ENCODE data around the gene PPP2CA.

The PPP2CA gene

DNA sequence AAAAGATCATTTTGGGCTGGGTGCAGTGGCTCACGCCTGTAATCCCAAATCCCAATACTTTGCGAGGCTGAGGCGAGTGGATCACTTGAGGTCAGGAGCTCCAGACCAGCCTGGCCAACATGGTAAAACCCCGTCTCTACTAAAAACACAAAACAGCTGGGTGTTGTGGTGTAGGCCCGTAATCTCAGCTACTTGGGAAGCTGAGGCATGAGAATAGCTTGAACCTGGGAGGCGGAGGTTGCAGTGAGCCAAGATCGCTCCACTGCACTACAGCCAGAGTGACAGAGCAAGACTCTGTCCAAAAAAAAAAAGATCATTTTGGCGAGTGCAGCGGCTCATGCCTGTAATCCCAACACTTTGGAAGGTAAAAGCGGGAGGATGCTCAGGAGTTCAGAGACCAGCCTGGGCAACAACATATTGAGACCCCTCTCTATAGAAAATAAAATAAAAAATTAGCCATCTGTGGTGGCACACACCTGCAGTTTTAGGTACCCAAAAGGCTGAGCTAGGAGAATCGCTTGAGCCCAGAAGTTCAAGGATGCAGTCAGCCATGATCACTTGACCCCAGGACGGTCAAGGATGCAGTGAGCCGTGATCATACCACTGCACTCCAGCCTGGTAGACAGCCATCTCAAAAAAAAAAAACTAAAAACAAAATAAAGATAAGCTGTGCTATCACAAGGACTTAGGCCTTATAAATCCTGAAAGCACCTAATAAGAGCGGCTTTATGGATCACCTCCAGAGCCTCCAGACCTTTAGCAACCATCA is 16.2 kb downstream of the PPP2CA start:
- Histone ChIP-seq H3K27me3 (no peaks in the 10 kb centered on the region), H3K36me3 (peaks cover 43 to 88% (median 70%) of the 10 kb centered on the region in 11 experiments), H3K9me3 (replicated peaks in 1 of 11) (peaks cover 11 to 28% (median 26%) of the 10 kb centered on the region in 11 experiments), H3K4me1 (peaks cover 0 to 44% (median 0%) of the 10 kb centered on the region in 10 experiments; a peak in 3 of 20 replicates), H4K20me1 (peaks cover 93 to 100% (median 96%) of the 10 kb centered on the region in 11 experiments), H3K27ac (no peak overlapping the region), H3K4me3 (no peak overlapping the region), H3K9ac (no peak overlapping the region), H3K4me2 (no peak overlapping the region)
- no peak for TF ChIP-seq Cebpa-rat (IDR thresholded peaks at IDR 0.05)

DNA sequence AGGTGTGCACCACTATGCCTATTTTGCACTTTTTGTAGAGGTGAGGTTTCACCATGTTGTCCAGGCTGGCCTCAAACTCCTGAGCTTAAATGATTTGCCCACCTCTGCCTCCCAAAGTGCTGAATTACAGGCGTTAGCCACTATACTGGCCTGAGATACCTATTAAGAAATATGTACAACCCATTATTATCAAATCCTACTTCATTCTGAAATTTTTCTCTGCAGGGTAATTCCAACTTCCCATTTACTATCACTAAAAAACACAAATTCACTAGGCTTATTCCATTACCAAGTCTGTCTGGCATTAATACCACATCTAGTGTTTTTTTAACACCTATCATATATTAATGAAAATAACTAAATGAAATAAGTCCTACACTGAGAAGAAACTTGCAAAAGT is 18.2 kb downstream of the PPP2CA start:
- H3K27me3 ChIP-seq = no peaks in the 10 kb centered on the region
- peaks cover 0 to 41% (median 0%) of the 10 kb centered on the region in 10 experiments; a peak in 3 of 20 replicates for H3K4me1 ChIP-seq
- H3K27ac ChIP-seq = no peak overlapping the region
- H3K4me3 ChIP-seq = no peak overlapping the region
- no peak overlapping the region for H3K4me2 ChIP-seq
- H4K20me1 ChIP-seq = peaks cover 97 to 100% (median 100%) of the 10 kb centered on the region in 11 experiments
- H3K9me3 ChIP-seq (replicated peaks in 1 of 11) = peaks cover 0 to 10% (median 7%) of the 10 kb centered on the region in 11 experiments; a peak in 17 of 22 replicates
- H3K9ac ChIP-seq = no peak overlapping the region
- peaks cover 49 to 88% (median 74%) of the 10 kb centered on the region in 11 experiments for H3K36me3 ChIP-seq
- TF ChIP-seq Cebpa-rat (IDR thresholded peaks at IDR 0.05) = no peak

DNA sequence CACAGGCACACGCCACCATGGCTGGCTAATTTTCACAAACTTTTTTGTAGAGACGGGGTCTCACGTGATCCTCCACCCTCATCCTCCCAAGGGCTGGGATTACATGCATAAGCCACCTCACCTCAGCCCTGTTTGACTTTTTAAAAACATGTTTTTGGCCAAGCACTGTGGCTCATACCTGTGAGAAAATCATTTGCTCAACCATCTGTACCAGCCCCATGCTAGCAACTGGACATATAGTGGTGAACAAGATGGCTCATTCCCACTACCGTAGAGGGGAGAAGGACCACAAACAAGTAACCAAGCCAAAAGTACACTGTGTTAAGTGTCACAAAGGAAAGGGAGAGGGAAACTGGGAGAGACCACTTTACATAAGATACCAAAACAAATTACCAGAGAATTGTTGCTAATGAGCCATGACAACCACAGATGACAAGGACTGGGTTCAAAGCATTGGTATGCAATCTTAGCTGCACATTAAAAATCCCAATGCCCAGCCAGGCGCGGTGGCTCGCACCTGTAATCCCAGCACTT is 19.2 kb downstream of the PPP2CA start:
- H3K27ac ChIP-seq = no peak overlapping the region
- peaks cover 97 to 100% (median 100%) of the 10 kb centered on the region in 11 experiments for H4K20me1 ChIP-seq

DNA sequence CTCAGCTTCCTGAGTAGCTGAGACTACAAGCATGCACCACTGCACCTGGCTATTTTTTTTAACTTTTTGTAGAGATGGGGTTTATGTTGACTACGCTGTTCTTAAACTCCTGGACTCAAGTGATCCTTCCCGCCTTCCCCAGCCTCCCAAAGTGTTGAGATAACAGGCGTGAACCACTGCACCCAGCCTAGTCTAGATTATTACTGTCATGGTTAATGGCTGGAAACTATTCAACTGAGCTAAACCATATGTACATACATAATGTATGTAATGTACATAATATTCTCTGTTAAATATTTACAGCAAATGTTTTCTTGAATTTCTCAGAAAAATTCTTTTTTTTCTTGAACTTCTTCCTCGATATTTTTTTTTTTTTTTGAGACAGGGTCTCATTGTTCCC is 21.3 kb downstream of the PPP2CA start:
- H3K36me3 ChIP-seq = peaks cover 73 to 92% (median 82%) of the 10 kb centered on the region in 11 experiments
- no peak overlapping the region for H3K27ac ChIP-seq
- H4K20me1 ChIP-seq = peaks cover 86 to 100% (median 100%) of the 10 kb centered on the region in 11 experiments
- H3K4me3 ChIP-seq = no peak overlapping the region
- H3K27me3 ChIP-seq = no peaks in the 10 kb centered on the region
- no peak overlapping the region for H3K9ac ChIP-seq
- no peaks in the 10 kb centered on the region for H3K9me3 ChIP-seq (replicated peaks in 1 of 11)
- H3K4me1 ChIP-seq = peaks cover 0 to 19% (median 0%) of the 10 kb centered on the region in 10 experiments; a peak in 2 of 20 replicates
- TF ChIP-seq Cebpa-rat (IDR thresholded peaks at IDR 0.05) = no peak
- H3K4me2 ChIP-seq = no peak overlapping the region

More for the DNA sequence above, 19.2 kb downstream of the PPP2CA start:
- Histone ChIP-seq H3K9me3 (replicated peaks in 1 of 11) (0 out of 22 replicates have a peak, but pooled peaks cover 0 to under 1% (median 0%) of the 10 kb centered on the region in 11 experiments), H3K27me3 (no peaks in the 10 kb centered on the region), H3K4me1 (peaks cover 0 to 34% (median 0%) of the 10 kb centered on the region in 10 experiments; a peak in 3 of 20 replicates), H3K36me3 (peaks cover 52 to 88% (median 74%) of the 10 kb centered on the region in 11 experiments), H3K9ac (no peak overlapping the region), H3K4me2 (no peak overlapping the region), H3K4me3 (no peak overlapping the region)
- no peak for TF ChIP-seq Cebpa-rat (IDR thresholded peaks at IDR 0.05)

DNA sequence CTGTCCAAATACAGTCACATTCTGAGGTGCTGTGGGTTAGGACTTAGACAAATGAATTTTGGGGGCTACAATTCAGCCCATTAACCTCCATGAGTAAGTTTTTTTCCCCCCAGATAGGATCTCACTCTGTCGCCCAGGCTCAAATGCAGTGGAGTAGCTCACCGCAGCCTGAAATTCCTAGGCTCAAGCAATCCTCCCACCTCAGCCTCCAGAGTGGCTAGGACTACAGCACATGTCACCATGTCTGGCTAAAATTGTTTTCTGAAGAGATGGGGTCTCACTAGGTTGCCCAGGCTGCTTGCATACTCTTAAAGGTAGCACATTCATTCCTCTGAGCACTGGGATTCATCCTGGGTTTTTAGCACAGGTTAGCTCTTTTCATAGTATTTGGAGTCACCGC is 22.2 kb downstream of the PPP2CA start:
- Histone ChIP-seq H4K20me1 (peaks cover 83 to 100% (median 99%) of the 10 kb centered on the region in 11 experiments), H3K4me2 (no peak overlapping the region), H3K9ac (no peak overlapping the region), H3K27me3 (no peaks in the 10 kb centered on the region), H3K9me3 (replicated peaks in 1 of 11) (no peaks in the 10 kb centered on the region), H3K36me3 (peaks cover 80 to 93% (median 90%) of the 10 kb centered on the region in 11 experiments), H3K27ac (no peak overlapping the region), H3K4me3 (no peak overlapping the region), H3K4me1 (peaks cover 0 to 10% (median 0%) of the 10 kb centered on the region in 10 experiments; a peak in 1 of 20 replicates)
- TF ChIP-seq Cebpa-rat (IDR thresholded peaks at IDR 0.05) = no peak

DNA sequence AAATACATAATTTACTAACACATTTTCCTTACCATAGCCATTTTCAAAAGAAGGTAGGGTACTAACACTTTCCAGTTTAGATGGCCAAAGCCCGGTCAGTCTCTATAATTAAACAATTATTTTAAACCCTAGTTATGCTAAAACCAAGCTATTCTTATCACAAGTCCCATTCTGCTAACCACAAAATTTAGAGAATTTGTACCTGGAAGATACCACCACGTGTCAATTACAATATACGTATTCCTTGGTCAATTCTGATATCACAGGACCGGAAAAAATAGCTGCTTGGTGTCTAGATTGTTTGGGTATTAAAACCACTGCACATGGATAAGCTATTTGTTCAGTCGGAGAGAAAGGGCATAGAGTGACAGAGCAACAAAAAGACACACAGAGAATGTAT is 30.2 kb downstream of the PPP2CA start:
- no peaks in the 10 kb centered on the region for H3K27me3 ChIP-seq
- no peak overlapping the region for H3K9ac ChIP-seq
- no peak for TF ChIP-seq Cebpa-rat (IDR thresholded peaks at IDR 0.05)
- H4K20me1 ChIP-seq = peaks cover 9 to 98% (median 46%) of the 10 kb centered on the region in 11 experiments; a peak in 17 of 22 replicates
- no peaks in the 10 kb centered on the region for H3K9me3 ChIP-seq (replicated peaks in 1 of 11)
- no peak overlapping the region for H3K4me3 ChIP-seq
- H3K27ac ChIP-seq = no peak overlapping the region
- no peaks in the 10 kb centered on the region for H3K4me1 ChIP-seq
- H3K36me3 ChIP-seq = peaks cover 60 to 86% (median 71%) of the 10 kb centered on the region in 11 experiments
- H3K4me2 ChIP-seq = no peak overlapping the region

DNA sequence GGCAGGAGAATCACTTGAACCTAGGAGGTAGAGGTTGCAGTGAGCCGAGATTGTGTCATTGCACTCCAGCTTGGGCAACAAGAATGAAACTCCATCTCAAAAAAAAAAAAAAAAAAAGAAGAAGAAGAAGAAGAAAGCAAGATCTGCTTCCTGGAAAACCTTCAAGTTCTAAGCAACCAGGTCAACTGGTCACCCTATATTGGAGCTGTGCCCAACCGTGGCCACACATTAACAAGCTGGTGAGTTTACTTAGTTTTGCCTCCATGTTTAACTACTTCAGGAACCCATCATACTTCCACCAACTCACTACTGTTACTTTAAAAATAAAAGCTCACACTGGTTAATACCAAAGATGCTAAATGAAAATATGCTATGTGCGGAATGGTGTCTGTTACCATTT is 36.8 kb downstream of the PPP2CA start:
- Histone ChIP-seq H3K9ac (no peak overlapping the region), H3K27me3 (no peaks in the 10 kb centered on the region), H3K4me3 (no peak overlapping the region), H3K4me1 (peaks cover 0 to 15% (median 0%) of the 10 kb centered on the region in 10 experiments; a peak in 7 of 20 replicates), H3K4me2 (no peak overlapping the region), H3K9me3 (replicated peaks in 1 of 11) (no peaks in the 10 kb centered on the region), H3K36me3 (peaks cover 0 to 19% (median 5%) of the 10 kb centered on the region in 11 experiments; a peak in 9 of 22 replicates), H3K27ac (no peak overlapping the region), H4K20me1 (peaks cover 0 to 50% (median 34%) of the 10 kb centered on the region in 11 experiments; a peak in 15 of 22 replicates)
- TF ChIP-seq Cebpa-rat (IDR thresholded peaks at IDR 0.05) = no peak

DNA sequence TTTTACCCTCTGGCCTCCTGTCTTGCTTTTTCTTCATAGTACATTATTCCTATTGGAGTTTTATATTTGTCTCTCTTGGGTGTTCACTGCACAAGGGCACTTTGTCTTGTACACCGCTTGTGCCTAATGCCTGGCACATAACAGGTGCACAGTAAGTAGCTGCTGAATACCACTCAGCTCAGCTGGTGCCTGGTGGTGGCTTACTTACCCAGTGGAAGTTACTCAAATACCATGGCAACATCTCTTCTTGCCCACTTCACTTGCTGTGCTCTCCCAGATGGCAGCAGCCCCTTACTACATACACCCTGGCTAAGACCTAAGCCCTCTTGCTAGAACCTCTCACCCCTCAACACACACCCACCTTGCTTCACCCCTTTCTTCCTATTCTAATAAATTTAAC is 37.8 kb downstream of the PPP2CA start:
- Histone ChIP-seq H3K27me3 (no peaks in the 10 kb centered on the region), H3K9me3 (replicated peaks in 1 of 11) (no peaks in the 10 kb centered on the region), H3K27ac (no peak overlapping the region), H3K36me3 (peaks cover 0 to 11% (median 0%) of the 10 kb centered on the region in 11 experiments; a peak in 2 of 22 replicates), H4K20me1 (peaks cover 0 to 51% (median 26%) of the 10 kb centered on the region in 11 experiments; a peak in 14 of 22 replicates), H3K4me1 (peaks cover 0 to 15% (median 0%) of the 10 kb centered on the region in 10 experiments; a peak in 7 of 20 replicates), H3K4me2 (no peak overlapping the region), H3K4me3 (no peak overlapping the region), H3K9ac (no peak overlapping the region)
- TF ChIP-seq Cebpa-rat (IDR thresholded peaks at IDR 0.05) = no peak

Measured in BLaER1 treated with 17β-estradiol and CSF1 and Interleukin-3, amounts not matched to agents 10 nM and 100 nM (cell line).